ENCODE measurements around the gene CHMP2A. TPM values are rescaled to one million over a fixed set of nuclear protein-coding genes. Genes with fewer than 3 reads are reported as not detected.

CHMP2A gene
- total and polyA plus RNA-seq, 2 of the 13 experiments (the other 11 are each of a cell fraction or from before 2014, with no cell fraction given): 49.7 to 55.0 TPM

GRCh38 chr19:58519355-58520256, 35.3 kb downstream of the CHMP2A start, which contains the start of gene ZBTB45 (continued):
- peak; percentile 91 for TF ChIP-seq MXD4 (CRISPR knock-in tag; IDR thresholded peaks at IDR 0.05)
- TF ChIP-seq ZNF660 (CRISPR knock-in tag; IDR thresholded peaks at IDR 0.05; ENCODE audit: borderline replicate concordance, low read depth): no peak; the same call in 1 of the 2 replicates
- TF ChIP-seq ZBTB39 (CRISPR knock-in tag; IDR thresholded peaks at IDR 0.05): peak; percentile 86; the same call in 1 of the 2 replicates
- no peak for TF ChIP-seq RAD51 (IDR thresholded peaks at IDR 0.05; ENCODE audit: borderline replicate concordance)
- 0 out of 2 replicates have a peak, but pooled peaks have one; percentile 58 for TF ChIP-seq ZNF367 (CRISPR knock-in tag; IDR thresholded peaks at IDR 0.05; ENCODE audit: borderline replicate concordance)
- TF ChIP-seq ZNF124 (CRISPR knock-in tag; IDR thresholded peaks at IDR 0.05): peak; percentile 93
- peak; percentile 100 for TF ChIP-seq ZFX (CRISPR knock-in tag; IDR thresholded peaks at IDR 0.05; ENCODE audit: low read depth)
- peak; percentile 77; the same call in 1 of the 2 replicates for TF ChIP-seq ZNF337 (CRISPR knock-in tag; IDR thresholded peaks at IDR 0.05; ENCODE audit: borderline replicate concordance, low read depth)
- no peak for TF ChIP-seq KDM6A (CRISPR knock-in tag; IDR thresholded peaks at IDR 0.05; ENCODE audit: low read depth)
- peak; percentile 91 for TF ChIP-seq ZBTB20 (CRISPR knock-in tag; IDR thresholded peaks at IDR 0.05; ENCODE audit: borderline replicate concordance, low read depth)
- TF ChIP-seq NFYB (CRISPR knock-in tag; IDR thresholded peaks at IDR 0.05): peak; percentile 55
- no peak for TF ChIP-seq TRIM22 (IDR thresholded peaks at IDR 0.05)
- peak; percentile 55 for TF ChIP-seq PRPF4 (IDR thresholded peaks at IDR 0.05; ENCODE audit: low read depth, low read length, poor library complexity, severe bottlenecking)
- peak; percentile 99 for TF ChIP-seq SPEN (CRISPR knock-in tag; IDR thresholded peaks at IDR 0.05; ENCODE audit: low read depth)
- TF ChIP-seq ZNF484 (CRISPR knock-in tag; IDR thresholded peaks at IDR 0.05; ENCODE audit: borderline replicate concordance, low read depth): no peak
- TF ChIP-seq ZBTB7A (CRISPR knock-in tag; IDR thresholded peaks at IDR 0.05): peak; percentile 97; the same call in 1 of the 2 replicates
- TF ChIP-seq ZNF724P (CRISPR knock-in tag; IDR thresholded peaks at IDR 0.05; ENCODE audit: borderline replicate concordance): peak; percentile 92
- TF ChIP-seq FOXA3 (CRISPR knock-in tag; IDR thresholded peaks at IDR 0.05): peak; percentile 77
- peak; percentile 96 for TF ChIP-seq ZNF414 (CRISPR knock-in tag; IDR thresholded peaks at IDR 0.05)
- TF ChIP-seq GTF2F1 (IDR thresholded peaks at IDR 0.05; ENCODE audit: low read length): peak; percentile 53; the same call in 1 of the 2 replicates
